SK-N-SH (cell line): ENCODE data around the gene CCDC187.

ENCODE experiments used
- POLR2AphosphoS5 ChIP-seq: IDR thresholded peaks from 2 replicates; pipeline ENCODE4 v1.6.1; 2012; ENCODE audit warnings: low read depth, low read length
- TF ChIP-seq, protein P1 (sequence below): fragments of 150-350 bp; IDR thresholded peaks from 2 replicates; pipeline ENCODE4 v1.6.1; 2017; ENCODE audit warnings: antibody characterized with exemption, low read length, low read depth, borderline replicate concordance
- TF ChIP-seq, protein P2 (sequence below): fragments of 200-600 bp; sonication (generic); IDR thresholded peaks from 2 replicates; pipeline ENCODE4 v1.6.1; 2017; ENCODE audit warnings: antibody characterized with exemption, mild to moderate bottlenecking, moderate library complexity

DNA sequence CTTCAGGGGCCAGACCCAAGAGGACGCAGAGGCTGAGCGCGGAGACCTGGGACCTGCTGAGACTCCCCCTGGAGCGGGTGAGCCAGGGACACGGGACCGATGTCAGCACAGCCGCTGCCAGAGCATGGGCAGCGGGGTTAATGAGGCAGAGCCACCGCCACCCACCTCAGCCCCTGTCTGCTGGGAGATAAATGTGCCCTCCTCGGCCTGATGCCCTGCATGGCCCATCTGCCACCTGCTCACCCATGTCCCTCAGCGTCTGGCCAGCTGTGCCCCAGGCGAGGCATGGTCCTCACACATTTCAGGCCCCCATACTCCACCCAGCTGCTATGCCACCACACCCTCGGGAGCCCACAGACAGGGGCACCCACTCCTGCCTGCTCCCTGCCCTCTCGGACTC is 44.8 kb upstream of the CCDC187 start:
- TF ChIP-seq, protein P1, sequence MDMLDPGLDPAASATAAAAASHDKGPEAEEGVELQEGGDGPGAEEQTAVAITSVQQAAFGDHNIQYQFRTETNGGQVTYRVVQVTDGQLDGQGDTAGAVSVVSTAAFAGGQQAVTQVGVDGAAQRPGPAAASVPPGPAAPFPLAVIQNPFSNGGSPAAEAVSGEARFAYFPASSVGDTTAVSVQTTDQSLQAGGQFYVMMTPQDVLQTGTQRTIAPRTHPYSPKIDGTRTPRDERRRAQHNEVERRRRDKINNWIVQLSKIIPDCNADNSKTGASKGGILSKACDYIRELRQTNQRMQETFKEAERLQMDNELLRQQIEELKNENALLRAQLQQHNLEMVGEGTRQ, result no peak
- TF ChIP-seq POLR2AphosphoS5, result no peak; the same call in 1 of the 2 replicates
- TF ChIP-seq, protein P2, sequence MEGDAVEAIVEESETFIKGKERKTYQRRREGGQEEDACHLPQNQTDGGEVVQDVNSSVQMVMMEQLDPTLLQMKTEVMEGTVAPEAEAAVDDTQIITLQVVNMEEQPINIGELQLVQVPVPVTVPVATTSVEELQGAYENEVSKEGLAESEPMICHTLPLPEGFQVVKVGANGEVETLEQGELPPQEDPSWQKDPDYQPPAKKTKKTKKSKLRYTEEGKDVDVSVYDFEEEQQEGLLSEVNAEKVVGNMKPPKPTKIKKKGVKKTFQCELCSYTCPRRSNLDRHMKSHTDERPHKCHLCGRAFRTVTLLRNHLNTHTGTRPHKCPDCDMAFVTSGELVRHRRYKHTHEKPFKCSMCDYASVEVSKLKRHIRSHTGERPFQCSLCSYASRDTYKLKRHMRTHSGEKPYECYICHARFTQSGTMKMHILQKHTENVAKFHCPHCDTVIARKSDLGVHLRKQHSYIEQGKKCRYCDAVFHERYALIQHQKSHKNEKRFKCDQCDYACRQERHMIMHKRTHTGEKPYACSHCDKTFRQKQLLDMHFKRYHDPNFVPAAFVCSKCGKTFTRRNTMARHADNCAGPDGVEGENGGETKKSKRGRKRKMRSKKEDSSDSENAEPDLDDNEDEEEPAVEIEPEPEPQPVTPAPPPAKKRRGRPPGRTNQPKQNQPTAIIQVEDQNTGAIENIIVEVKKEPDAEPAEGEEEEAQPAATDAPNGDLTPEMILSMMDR, result no peak
